GM19099 (cell line): Measurements from ENCODE around the gene RNF223.

Experiments used
- POLR2A ChIP-seq: IDR thresholded peaks from 3 replicates; pipeline ENCODE4 v1.6.1; 2011; ENCODE audit warnings: low read depth; ENCODE audit not compliant: insufficient read length; ENCODE audit errors: extremely low read depth

RNF223 gene

GRCh38 chr1:1092149-1092855, 18.2 kb upstream of the RNF223 start:
- TF ChIP-seq POLR2A = no peak

GRCh38 chr1:1091344-1092148, 17.4 kb upstream of the RNF223 start:
- TF ChIP-seq POLR2A = no peak

DNA sequence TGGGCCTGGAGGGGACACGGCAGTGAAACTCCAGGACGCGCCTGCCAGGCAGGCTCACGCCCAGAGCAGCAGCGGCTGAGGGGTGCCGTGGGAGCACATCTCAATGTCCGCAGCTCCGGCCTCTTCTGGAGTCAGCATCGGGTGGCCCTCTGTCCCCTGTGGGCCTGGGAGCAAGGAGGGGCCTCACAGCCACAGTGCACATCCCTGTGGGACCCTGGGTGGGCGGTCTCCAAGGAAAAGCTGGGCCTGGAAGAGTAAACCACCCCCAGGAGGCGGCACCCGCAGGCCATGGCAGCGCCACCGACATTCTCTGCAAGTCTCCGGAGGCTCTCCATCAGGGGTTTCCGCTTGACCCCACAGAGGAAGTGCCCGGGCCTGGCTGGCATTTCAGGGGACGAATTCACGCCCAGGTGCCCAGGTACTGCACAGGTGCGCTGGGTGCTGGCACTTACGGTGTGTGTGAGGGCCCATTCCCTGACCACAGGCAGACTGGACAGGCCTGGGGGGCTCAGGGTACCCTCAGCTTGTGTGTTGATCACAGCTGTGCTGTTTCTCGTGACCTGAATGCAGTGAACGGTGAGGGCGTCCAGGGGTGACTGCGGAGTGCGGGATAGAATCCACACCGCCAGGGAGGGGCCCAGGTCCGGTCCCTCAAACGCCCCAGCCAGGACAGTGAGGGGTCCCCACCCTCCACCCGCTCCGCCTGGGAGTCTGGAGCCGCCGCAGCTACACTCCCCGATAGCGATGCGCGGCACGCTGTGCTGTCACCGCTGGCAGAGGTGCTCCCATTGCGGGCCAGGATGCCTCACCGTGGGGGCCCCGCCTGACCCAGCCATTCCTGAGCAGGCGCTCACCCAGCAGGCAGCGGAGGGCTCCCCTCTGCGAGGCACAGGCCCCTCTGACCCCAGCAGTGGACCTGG, 16.6 kb upstream of the RNF223 start:
- no peak for TF ChIP-seq POLR2A

DNA sequence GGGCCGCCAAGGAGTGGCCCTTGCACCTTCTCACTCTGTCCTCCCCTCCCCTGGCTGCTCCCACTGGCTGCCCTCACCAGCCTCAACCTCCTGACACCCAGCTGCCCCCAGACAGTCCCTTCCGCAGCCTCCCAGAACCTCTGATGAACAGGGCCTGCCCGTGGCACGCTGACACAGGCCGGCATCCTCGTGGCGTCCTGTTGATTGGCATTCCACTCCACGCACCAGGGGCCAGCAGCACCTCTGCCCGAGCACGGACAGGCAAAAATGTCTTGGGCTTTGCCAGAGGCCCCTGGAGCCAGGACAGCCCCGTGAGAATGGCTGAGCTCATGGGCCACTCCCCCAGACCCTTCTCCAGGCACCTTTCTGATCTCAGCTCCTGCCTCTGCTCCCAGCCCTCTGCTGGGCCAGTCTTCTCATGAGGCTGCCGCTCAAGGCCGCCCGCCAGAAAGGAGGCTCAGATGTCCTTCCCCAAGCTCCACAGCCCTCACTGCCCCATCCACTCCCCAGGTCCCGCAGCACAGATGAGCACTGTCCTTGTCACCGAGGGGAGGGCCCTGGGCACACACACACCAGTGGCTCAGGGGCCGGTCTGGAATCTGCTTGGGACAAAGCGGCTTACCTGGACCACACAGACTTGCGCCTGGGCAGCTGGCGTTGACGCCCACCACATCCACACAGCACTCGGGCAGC, 15.8 kb upstream of the RNF223 start:
- no peak for TF ChIP-seq POLR2A

DNA sequence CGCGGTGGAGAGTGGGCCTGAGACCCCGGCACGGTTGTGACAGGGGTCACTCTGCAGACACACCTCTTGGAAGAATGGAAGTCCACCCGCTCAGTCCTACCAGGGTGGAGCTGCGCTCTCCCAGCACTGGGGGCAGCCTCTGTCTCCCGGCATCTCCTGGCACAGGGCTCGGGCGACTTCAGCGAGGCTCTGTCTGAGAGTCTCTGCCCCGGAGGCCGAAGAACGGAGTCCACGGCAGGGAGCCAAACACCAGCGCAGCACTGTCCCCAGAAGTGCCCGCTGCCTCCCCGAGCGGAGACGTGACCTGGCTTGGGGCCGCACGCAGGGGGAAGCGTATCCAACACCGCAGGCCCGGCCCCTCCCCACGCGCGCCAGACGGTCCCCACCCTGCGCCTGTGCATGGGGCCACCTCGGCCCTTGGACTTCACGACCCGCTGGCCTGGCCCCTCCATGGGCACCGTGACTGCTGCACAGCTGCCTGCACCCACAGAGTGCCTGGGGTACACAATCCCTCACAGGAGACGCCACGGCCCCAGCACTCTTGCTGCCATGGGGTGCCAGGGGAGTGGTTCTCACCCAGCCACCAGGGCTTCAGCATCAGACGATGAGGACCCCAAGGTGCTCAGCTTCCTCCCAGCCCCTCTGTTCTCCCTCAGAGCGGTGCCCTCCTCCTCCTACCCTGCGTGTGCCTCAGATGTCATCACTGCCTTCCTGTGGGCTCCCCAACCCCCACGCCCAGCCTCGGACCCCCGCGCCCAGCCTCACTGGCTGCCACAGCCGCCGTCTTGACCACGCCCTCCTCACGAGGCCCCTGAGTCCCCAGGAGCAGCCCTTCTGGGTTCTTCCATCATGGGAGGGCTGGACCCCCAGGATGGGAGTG, 14.9 kb upstream of the RNF223 start:
- TF ChIP-seq POLR2A = no peak

- TF ChIP-seq POLR2A = no peak
Observed at GRCh38 chr1:1088029-1088800, 14.1 kb upstream of the RNF223 start.

GRCh38 chr1:1087351-1088028, 13.4 kb upstream of the RNF223 start:
- TF ChIP-seq POLR2A = no peak

DNA sequence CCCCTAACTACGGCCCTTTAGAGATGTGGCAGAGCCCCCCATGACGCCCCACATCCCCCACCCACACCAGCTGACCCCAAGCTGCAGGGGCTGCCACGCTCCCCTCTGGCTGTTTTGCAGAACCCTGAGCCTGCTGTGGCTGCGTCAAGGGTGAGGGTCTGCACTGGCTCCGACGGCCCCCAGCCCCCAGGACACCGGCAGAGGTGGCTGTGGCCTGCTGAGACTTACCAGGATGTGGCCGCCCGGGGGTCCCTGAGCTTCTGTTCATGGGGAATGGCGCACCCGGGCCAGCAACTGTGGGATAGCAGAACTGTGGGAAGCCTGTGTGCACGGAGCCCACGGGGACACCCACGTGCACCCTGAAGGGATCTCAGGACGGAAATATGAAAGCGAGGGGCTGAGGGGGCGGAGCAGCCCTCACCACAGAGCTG, 12.8 kb upstream of the RNF223 start:
- TF ChIP-seq POLR2A = no peak

GRCh38 chr1:1085911-1086841, 12.1 kb upstream of the RNF223 start:
- TF ChIP-seq POLR2A = no peak

DNA sequence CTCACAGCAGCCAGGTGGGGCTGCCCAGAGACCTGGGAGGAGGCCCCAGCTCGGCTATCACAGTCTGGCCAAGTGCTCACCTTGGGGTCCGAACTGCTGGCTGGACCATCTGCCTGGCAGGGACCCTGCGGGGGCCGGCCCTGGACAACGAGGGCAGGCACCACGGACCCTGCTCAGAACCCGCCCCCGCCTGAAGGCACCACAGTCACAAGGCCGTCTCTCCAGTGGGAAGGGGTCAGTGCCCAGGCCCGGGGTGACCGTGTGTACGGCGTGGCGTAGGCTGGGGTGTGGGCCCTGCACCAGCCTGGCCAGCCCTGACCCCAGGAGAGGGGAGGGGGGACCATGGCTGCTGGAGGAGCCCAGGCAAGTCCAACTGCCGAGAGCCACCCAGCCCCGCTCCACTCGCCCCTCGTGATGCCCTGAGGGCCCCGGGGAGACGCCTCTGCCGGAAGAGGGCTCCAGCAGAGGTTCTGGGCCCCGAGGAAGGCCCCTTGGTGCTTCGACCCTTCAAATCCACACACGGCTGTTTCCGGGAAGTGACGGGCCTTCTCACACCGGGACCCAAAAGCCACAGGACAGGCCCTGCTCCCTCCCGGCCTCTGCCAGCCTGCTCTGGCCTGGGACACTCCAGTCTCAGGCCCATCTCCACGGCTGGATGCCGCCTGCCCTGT, 11.2 kb upstream of the RNF223 start:
- TF ChIP-seq POLR2A = no peak
